IMR-90 (cell line): Measurements from ENCODE around the gene TICAM2. TPM values are rescaled to one million over a fixed set of nuclear protein-coding genes. Genes with fewer than 3 reads are reported as not detected.

ENCODE experiments used
- ATAC-seq: fragments of 200-7000 bp; cut with Tn5 transposase; 2 replicates; pipeline ENCODE4 v1.9.1; 2020; ENCODE audit warnings: low read depth, mild to moderate bottlenecking, moderate library complexity
- BruUV-seq: library from RNA; stranded (reverse); fragments of 400-500 nt; replicated peaks from 2 replicates; lab custom pipeline; 2021; lab: Mats Ljungman, UMichigan
- CTCF ChIA-PET: fragments of 300-600 bp; formaldehyde crosslinking; extraction: SDS; loops from one replicate; lab custom pipeline; 2021; ENCODE audit warnings: antibody characterized with exemption; lab: Yijun Ruan, JAX
- POLR2A ChIA-PET: fragments of 300-600 bp; sonication (Branson Sonifier 250); formaldehyde crosslinking; loops from one replicate; lab custom pipeline; 2022; ENCODE audit warnings: antibody characterized with exemption; ENCODE audit not compliant: unreplicated experiment; lab: Charles Lee
- DNase-seq: peaks from one replicate; pipeline ENCODE4 v3.0.0; 2013
- H2AFZ ChIP-seq: replicated peaks from 2 replicates; pipeline ENCODE3; 2013; ENCODE audit warnings: low read length, mild to moderate bottlenecking; ENCODE audit not compliant: poor library complexity
- H2AK5ac ChIP-seq: 2 replicates; pipeline ENCODE4 v1.6.1; 2013; ENCODE audit warnings: low read depth, low read length, inconsistent platforms
- H2AK9ac ChIP-seq: replicated peaks from 2 replicates; pipeline ENCODE3; 2013; ENCODE audit warnings: mild to moderate bottlenecking, low read depth, low read length, moderate library complexity; ENCODE audit not compliant: poor library complexity
- H2BK120ac ChIP-seq: 2 replicates; pipeline ENCODE4 v1.6.1; 2013; ENCODE audit warnings: low read depth, low read length, inconsistent platforms
- H2BK15ac ChIP-seq: 3 replicates; pipeline ENCODE4 v1.6.1; 2013; ENCODE audit warnings: low read depth, low read length, inconsistent platforms
- H2BK20ac ChIP-seq: 2 replicates; pipeline ENCODE4 v1.6.1; 2013; ENCODE audit warnings: low read depth, mild to moderate bottlenecking, inconsistent platforms, low read length, moderate library complexity
- H2BK5ac ChIP-seq: 2 replicates; pipeline ENCODE4 v1.6.1; 2013; ENCODE audit warnings: mild to moderate bottlenecking, low read depth, low read length, inconsistent platforms; ENCODE audit not compliant: poor library complexity, severe bottlenecking
- H3K14ac ChIP-seq: replicated peaks from 2 replicates; pipeline ENCODE4 v1.6.1; 2013; ENCODE audit warnings: low read depth, low read length, inconsistent platforms
- H3K18ac ChIP-seq: 2 replicates; pipeline ENCODE4 v1.6.1; 2013; ENCODE audit warnings: low read depth, low read length, control low read depth
- H3K23ac ChIP-seq: 2 replicates; pipeline ENCODE4 v1.6.1; 2013; ENCODE audit warnings: low read depth, low read length, inconsistent platforms
- H3K27ac ChIP-seq: 2 replicates; pipeline ENCODE4 v1.5.1; 2013; ENCODE audit warnings: mild to moderate bottlenecking, control low read depth, low read length; ENCODE audit not compliant: insufficient read depth
- H3K27me3 ChIP-seq: 2 replicates; pipeline ENCODE4 v1.6.1; 2013; ENCODE audit warnings: low read length; ENCODE audit not compliant: control insufficient read depth, insufficient read depth
- H3K36me3 ChIP-seq: 2 replicates; pipeline ENCODE4 v1.6.1; 2013; ENCODE audit warnings: low read length, mixed read lengths; ENCODE audit not compliant: control insufficient read depth, insufficient read depth
- H3K4ac ChIP-seq: 2 replicates; pipeline ENCODE4 v1.6.1; 2013; ENCODE audit warnings: low read depth, low read length, inconsistent platforms
- H3K4me1 ChIP-seq: 2 replicates; pipeline ENCODE4 v1.6.1; 2013; ENCODE audit warnings: low read length, mixed read lengths; ENCODE audit not compliant: control insufficient read depth, insufficient read depth
- H3K4me2 ChIP-seq: 2 replicates; pipeline ENCODE4 v1.6.1; 2013; ENCODE audit warnings: low read depth, mild to moderate bottlenecking, control low read depth, low read length, moderate library complexity
- H3K4me3 ChIP-seq: 2 replicates; pipeline ENCODE4 v1.5.1; 2013; ENCODE audit warnings: low read depth, mild to moderate bottlenecking, control low read depth, low read length, moderate library complexity; ENCODE audit not compliant: insufficient read depth
- H3K56ac ChIP-seq: 2 replicates; pipeline ENCODE4 v1.6.1; 2013; ENCODE audit warnings: low read length, inconsistent platforms; ENCODE audit not compliant: insufficient read depth; ENCODE audit errors: extremely low read depth
- H3K79me1 ChIP-seq, 2 experiments: 2 replicates each; pipeline ENCODE4 v1.6.1; 2013; ENCODE audit warnings: low read length in 2 of 2, inconsistent platforms in 1 of 2, low read depth in 1 of 2
- H3K9ac ChIP-seq: 2 replicates; pipeline ENCODE4 v1.6.1; 2013; ENCODE audit warnings: low read depth, low read length, control low read depth
- H3K9me1 ChIP-seq: 2 replicates; pipeline ENCODE4 v1.6.1; 2013; ENCODE audit warnings: low read length, inconsistent platforms; ENCODE audit not compliant: insufficient read depth
- H3K9me3 ChIP-seq: 2 replicates; pipeline ENCODE4 v1.6.1; 2013; ENCODE audit warnings: low read length; ENCODE audit not compliant: control insufficient read depth, insufficient read depth
- H4K20me1 ChIP-seq: 2 replicates; pipeline ENCODE4 v1.6.1; 2013; ENCODE audit warnings: low read length, inconsistent platforms; ENCODE audit not compliant: insufficient read depth
- H4K5ac ChIP-seq: 2 replicates; pipeline ENCODE4 v1.6.1; 2013; ENCODE audit warnings: mild to moderate bottlenecking, low read depth, low read length, control low read depth
- H4K8ac ChIP-seq, 2 experiments: 2 replicates each; pipeline ENCODE4 v1.6.1; 2013; ENCODE audit warnings: low read depth in 2 of 2, low read length in 2 of 2, control low read depth in 1 of 2, inconsistent platforms in 1 of 2
- H4K91ac ChIP-seq: 2 replicates; pipeline ENCODE4 v1.6.1; 2013; ENCODE audit warnings: low read depth, low read length, inconsistent platforms; ENCODE audit not compliant: insufficient read depth
- BHLHE40 ChIP-seq: fragments of 150-350 bp; IDR thresholded peaks from 2 replicates; pipeline ENCODE4 v1.6.1; 2016; ENCODE audit warnings: mild to moderate bottlenecking, low read depth, low read length
- CEBPB ChIP-seq: IDR thresholded peaks from 2 replicates; pipeline ENCODE4 v1.6.1; 2012; ENCODE audit warnings: low read depth, low read length, improper control_type of control experiment
- CHD1 ChIP-seq: IDR thresholded peaks from 2 replicates; pipeline ENCODE4 v1.6.1; 2012; ENCODE audit warnings: low read depth, low read length, improper control_type of control experiment
- FOS ChIP-seq: fragments of 150-350 bp; IDR thresholded peaks from 2 replicates; pipeline ENCODE4 v1.6.1; 2016; ENCODE audit warnings: low read depth, low read length
- MAFK ChIP-seq: IDR thresholded peaks from 2 replicates; pipeline ENCODE4 v1.6.1; 2012; ENCODE audit warnings: low read depth, low read length, improper control_type of control experiment
- MAZ ChIP-seq: IDR thresholded peaks from 2 replicates; pipeline ENCODE4 v1.6.1; 2012; ENCODE audit warnings: low read depth, mild to moderate bottlenecking, low read length, improper control_type of control experiment, moderate library complexity, borderline replicate concordance
- MXI1 ChIP-seq: IDR thresholded peaks from 2 replicates; pipeline ENCODE4 v1.6.1; 2012; ENCODE audit warnings: low read depth, mild to moderate bottlenecking, low read length, moderate library complexity, borderline replicate concordance
- NFE2L2 ChIP-seq: fragments of 150-350 bp; IDR thresholded peaks from 2 replicates; pipeline ENCODE4 v1.6.1; 2016; ENCODE audit warnings: low read depth, mild to moderate bottlenecking, low read length
- POLR2A ChIP-seq: IDR thresholded peaks from 2 replicates; pipeline ENCODE4 v1.6.1; 2012; ENCODE audit warnings: mild to moderate bottlenecking, low read depth, low read length
- RAD21 ChIP-seq: IDR thresholded peaks from 2 replicates; pipeline ENCODE4 v1.6.1; 2012; ENCODE audit warnings: low read length, improper control_type of control experiment
- RCOR1 ChIP-seq: IDR thresholded peaks from 2 replicates; pipeline ENCODE4 v1.6.1; 2012; ENCODE audit warnings: mild to moderate bottlenecking, low read length, improper control_type of control experiment; ENCODE audit not compliant: insufficient replicate concordance
- RFX5 ChIP-seq: IDR thresholded peaks from 2 replicates; pipeline ENCODE4 v1.8.0; 2012; ENCODE audit warnings: low read depth, mild to moderate bottlenecking, low read length, moderate library complexity
- SMC3 ChIP-seq: fragments of 150-350 bp; IDR thresholded peaks from 2 replicates; pipeline ENCODE4 v1.6.1; 2016; ENCODE audit warnings: low read depth, mild to moderate bottlenecking, antibody characterized with exemption, low read length, moderate library complexity
- WGBS, 2 experiments: methylation state at CpG; one replicate each; pipeline versions ENCODE4 v1.1.5 to v1.1.7; 2013; ENCODE audit warnings: missing lambda C conversion rate in 2 of 2; ENCODE audit not compliant: insufficient read length in 1 of 2; ENCODE audit errors: extremely low coverage in 2 of 2; 5-methylcytosine and 5-hydroxymethylcytosine counted together
- dilution Hi-C: fragments of 300-500 bp; cut with HindIII; formaldehyde crosslinking; loops from one replicate; pipeline ENCODE4 v1.14.3; 2018; ENCODE audit warnings: low sequenced_read_pairs; ENCODE audit not compliant: unreplicated experiment
- in situ Hi-C: fragments of 300-500 bp; cut with MboI; formaldehyde crosslinking; loops from 3 replicates; pipeline ENCODE4 v1.14.3; 2019; ENCODE audit warnings: low sequenced_read_pairs, inconsistent platforms, mixed read lengths
- intact Hi-C: fragments of 100-400 bp; cut with micrococcal nuclease; formaldehyde crosslinking; loops from 2 replicates; pipeline ENCODE4 v1.10.0; 2022
- polyA plus RNA-seq, 3 experiments: library from polyadenylated mRNA; depleted of rRNA; stranded (reverse); fragments of >200 nt; gene quantifications; 2 replicates each; pipeline ENCODE4 v1.2.3, GENCODE V29; 2012; ENCODE audit warnings: low replicate concordance in 1 of 3
- total RNA-seq: library from RNA; depleted of rRNA; stranded (reverse); fragments of >200 nt; gene quantifications from 2 replicates; pipeline ENCODE4 v1.2.3, GENCODE V29; 2012
- TF ChIP-seq, protein P1 (sequence below): fragments of 150-350 bp; IDR thresholded peaks from 2 replicates; pipeline ENCODE4 v1.6.1; 2016; ENCODE audit warnings: low read depth, mild to moderate bottlenecking, low read length, moderate library complexity, borderline replicate concordance
- TF ChIP-seq, protein P2 (sequence below): fragments of 150-350 bp; IDR thresholded peaks from 2 replicates; pipeline ENCODE4 v1.6.1; 2017; ENCODE audit warnings: mild to moderate bottlenecking, antibody characterized with exemption, low read length, low read depth
- TF ChIP-seq, protein P3 (sequence below): conservative IDR thresholded peaks from 2 replicates; pipeline ENCODE4 v1.5.1; 2012; ENCODE audit warnings: mild to moderate bottlenecking, low read depth, low read length, improper control_type of control experiment

The TICAM2 gene
- total and polyA plus RNA-seq, 2 of the 4 experiments (the other 2 are of a cell fraction): 2.9 to 4.3 TPM

DNA sequence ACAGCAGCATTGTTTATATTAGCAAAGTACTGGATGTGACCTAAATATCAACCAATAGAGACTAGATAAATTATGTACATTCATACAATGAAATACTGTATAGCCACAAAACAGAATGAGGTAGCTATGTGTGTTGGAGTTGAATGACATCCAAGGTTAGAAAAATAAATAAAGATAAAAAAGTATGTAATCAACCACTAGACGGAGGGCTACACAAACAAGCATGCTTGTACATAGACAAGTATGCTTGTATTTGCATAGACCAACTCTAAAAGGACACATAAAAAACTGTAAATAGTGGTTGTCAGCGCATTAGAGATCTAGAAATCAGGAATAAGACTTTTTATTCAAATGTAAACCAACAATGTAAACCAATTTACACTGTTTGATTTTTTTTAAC is 60.7 kb downstream of the TICAM2 start:
- Histone ChIP-seq H4K91ac (no peak overlapping the region), H2BK15ac (no peak overlapping the region), H3K56ac (no peak overlapping the region), H3K9me1 (peaks cover 3% of the 10 kb centered on the region; the same call in 1 of the 2 replicates), H4K20me1 (peaks cover 68% of the 10 kb centered on the region; the same call in 1 of the 2 replicates), H2BK5ac (peak overlapping the region; percentile 31), H3K4me1 (peaks cover 2% of the 10 kb centered on the region; the same call in 1 of the 2 replicates), H3K23ac (no peak overlapping the region), H3K4ac (no peak overlapping the region), H4K5ac (no peak overlapping the region), H3K27ac (no peak overlapping the region), H3K79me1 (peaks cover 0 to 40% of the 10 kb centered on the region in 2 experiments; a peak in 2 of 4 replicates), H3K4me3 (peak overlapping the region; percentile 86), H3K18ac (no peak overlapping the region), H2BK20ac (no peak overlapping the region), H4K8ac (no peak overlapping the region), H3K14ac (no peak overlapping the region), H3K36me3 (peaks cover 10% of the 10 kb centered on the region), H3K27me3 (no peaks in the 10 kb centered on the region), H2BK120ac (no peak overlapping the region), H2AK5ac (no peak overlapping the region), H3K4me2 (peak overlapping the region; percentile 99), H3K9me3 (peaks cover 6% of the 10 kb centered on the region), H2AK9ac (no peak overlapping the region), H2AFZ (no peak overlapping the region), H3K9ac (no peak overlapping the region; the same call in 1 of the 2 replicates)
- intact Hi-C loops: loop anchor here (2.0 to 10.0 kb wide), 4 partner anchors 45 to 293 kb away; no protein-coding TSS in a partner anchor
- ChIA-PET POLR2A (no interaction called here), CTCF (interaction anchor here (0.9 to 2.0 kb wide), 2 partner anchors 112 to 232 kb away, joined by 3 to 4 read pairs; no protein-coding TSS in a partner anchor)
- BruUV-seq: no TSS peak
- in situ Hi-C loops: no loop called here
- dilution Hi-C loops: no loop called here
- ATAC-seq: no peak
- no CpG with 5 or more reads among the region's 2 CpGs for WGBS, 2 experiments
- DNase-seq: peak; percentile 15
- TF ChIP-seq MXI1 (no peak), CEBPB (no peak), FOS (no peak), SMC3 (no peak), CHD1 (no peak), RCOR1 (no peak), MAFK (no peak), MAZ (no peak), POLR2A (no peak), RFX5 (no peak), RAD21 (no peak), BHLHE40 (no peak), NFE2L2 (no peak)
- TF ChIP-seq, protein P1, sequence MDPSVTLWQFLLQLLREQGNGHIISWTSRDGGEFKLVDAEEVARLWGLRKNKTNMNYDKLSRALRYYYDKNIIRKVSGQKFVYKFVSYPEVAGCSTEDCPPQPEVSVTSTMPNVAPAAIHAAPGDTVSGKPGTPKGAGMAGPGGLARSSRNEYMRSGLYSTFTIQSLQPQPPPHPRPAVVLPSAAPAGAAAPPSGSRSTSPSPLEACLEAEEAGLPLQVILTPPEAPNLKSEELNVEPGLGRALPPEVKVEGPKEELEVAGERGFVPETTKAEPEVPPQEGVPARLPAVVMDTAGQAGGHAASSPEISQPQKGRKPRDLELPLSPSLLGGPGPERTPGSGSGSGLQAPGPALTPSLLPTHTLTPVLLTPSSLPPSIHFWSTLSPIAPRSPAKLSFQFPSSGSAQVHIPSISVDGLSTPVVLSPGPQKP: no peak
- TF ChIP-seq, protein P2, sequence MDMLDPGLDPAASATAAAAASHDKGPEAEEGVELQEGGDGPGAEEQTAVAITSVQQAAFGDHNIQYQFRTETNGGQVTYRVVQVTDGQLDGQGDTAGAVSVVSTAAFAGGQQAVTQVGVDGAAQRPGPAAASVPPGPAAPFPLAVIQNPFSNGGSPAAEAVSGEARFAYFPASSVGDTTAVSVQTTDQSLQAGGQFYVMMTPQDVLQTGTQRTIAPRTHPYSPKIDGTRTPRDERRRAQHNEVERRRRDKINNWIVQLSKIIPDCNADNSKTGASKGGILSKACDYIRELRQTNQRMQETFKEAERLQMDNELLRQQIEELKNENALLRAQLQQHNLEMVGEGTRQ: no peak
- TF ChIP-seq, protein P3, sequence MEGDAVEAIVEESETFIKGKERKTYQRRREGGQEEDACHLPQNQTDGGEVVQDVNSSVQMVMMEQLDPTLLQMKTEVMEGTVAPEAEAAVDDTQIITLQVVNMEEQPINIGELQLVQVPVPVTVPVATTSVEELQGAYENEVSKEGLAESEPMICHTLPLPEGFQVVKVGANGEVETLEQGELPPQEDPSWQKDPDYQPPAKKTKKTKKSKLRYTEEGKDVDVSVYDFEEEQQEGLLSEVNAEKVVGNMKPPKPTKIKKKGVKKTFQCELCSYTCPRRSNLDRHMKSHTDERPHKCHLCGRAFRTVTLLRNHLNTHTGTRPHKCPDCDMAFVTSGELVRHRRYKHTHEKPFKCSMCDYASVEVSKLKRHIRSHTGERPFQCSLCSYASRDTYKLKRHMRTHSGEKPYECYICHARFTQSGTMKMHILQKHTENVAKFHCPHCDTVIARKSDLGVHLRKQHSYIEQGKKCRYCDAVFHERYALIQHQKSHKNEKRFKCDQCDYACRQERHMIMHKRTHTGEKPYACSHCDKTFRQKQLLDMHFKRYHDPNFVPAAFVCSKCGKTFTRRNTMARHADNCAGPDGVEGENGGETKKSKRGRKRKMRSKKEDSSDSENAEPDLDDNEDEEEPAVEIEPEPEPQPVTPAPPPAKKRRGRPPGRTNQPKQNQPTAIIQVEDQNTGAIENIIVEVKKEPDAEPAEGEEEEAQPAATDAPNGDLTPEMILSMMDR: no peak
